BJ (cell line): ENCODE results near the gene BAIAP2. TPM values are rescaled to one million over a fixed set of nuclear protein-coding genes. Genes with fewer than 3 reads are reported as not detected.

ENCODE experiments used
- CTCF ChIA-PET: fragments of 350-600 bp; formaldehyde crosslinking; extraction: SDS; loops from one replicate; lab custom pipeline; 2021; ENCODE audit warnings: antibody characterized with exemption, inconsistent platforms; lab: Yijun Ruan, JAX
- POLR2A ChIA-PET: fragments of 300-600 bp; sonication (Branson Sonifier 250); formaldehyde crosslinking; extraction: SDS; loops from one replicate; lab custom pipeline; 2021; ENCODE audit warnings: antibody characterized with exemption; lab: Charles Lee
- DNase-seq: peaks from one replicate; pipeline ENCODE4 v3.0.0-alpha.2; 2011; ENCODE audit warnings: low read depth
- H3K27me3 ChIP-seq: 2 replicates; pipeline ENCODE4 v1.6.0; 2011; ENCODE audit warnings: low read length; ENCODE audit not compliant: control insufficient read depth, insufficient read depth
- H3K36me3 ChIP-seq: 2 replicates; pipeline ENCODE4 v1.5.1; 2011; ENCODE audit warnings: low read length; ENCODE audit not compliant: control insufficient read depth, insufficient read depth
- H3K4me3 ChIP-seq: 2 replicates; pipeline ENCODE4 v1.5.1; 2011; ENCODE audit warnings: low read depth, mild to moderate bottlenecking, control low read depth, low read length
- polyA plus RNA-seq: library from polyadenylated mRNA; depleted of rRNA; stranded (reverse); fragments of >200 nt; gene quantifications from 2 replicates; pipeline ENCODE4 v1.2.3, GENCODE V29; 2011
- TF ChIP-seq, protein P1 (sequence below): IDR thresholded peaks from 2 replicates; pipeline ENCODE4 v1.5.1; 2011; ENCODE audit warnings: low read depth, mild to moderate bottlenecking, control low read depth, inconsistent platforms, low read length, moderate library complexity; ENCODE audit not compliant: insufficient read depth

Gene BAIAP2
- polyA plus RNA-seq, 1 experiment: 12.1 TPM

DNA sequence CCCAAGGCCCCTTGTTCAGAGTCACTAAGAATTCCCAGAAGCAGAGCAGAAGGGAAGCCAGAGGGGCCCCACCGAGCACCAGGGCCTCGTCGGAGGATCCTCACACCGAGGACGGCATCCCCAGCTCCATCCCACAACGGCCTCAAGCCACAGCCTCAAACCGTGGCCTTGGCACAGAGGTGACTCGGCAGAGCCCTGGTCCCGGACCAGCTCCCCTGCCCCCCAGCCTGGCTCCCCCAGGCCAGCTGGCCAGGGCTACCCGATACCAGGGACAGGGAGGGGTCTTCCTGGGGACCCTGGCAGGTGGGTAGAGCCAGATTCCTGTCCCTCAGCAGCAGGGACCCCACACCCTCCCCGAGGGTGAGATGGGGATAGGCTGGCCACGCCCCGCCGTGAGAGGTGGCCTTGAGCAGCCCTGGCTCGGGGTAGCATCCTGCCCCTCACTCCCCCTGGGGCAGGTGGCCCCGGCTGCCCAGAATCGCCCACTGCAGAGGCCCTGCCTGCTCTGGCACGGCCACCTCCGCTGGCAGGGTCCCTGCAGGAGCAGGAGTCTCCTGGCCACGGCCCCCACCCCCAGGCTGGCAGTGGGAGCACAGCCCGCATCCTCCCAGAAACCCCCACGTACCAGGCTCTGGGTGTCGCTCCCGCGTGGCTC, 124.8 kb downstream of the BAIAP2 start:
- ChIA-PET CTCF (no interaction called here), POLR2A (no interaction called here)
- Histone ChIP-seq H3K27me3 (peaks cover 7% of the 10 kb centered on the region), H3K36me3 (no peaks in the 10 kb centered on the region), H3K4me3 (no peak overlapping the region)
- TF ChIP-seq, protein P1, sequence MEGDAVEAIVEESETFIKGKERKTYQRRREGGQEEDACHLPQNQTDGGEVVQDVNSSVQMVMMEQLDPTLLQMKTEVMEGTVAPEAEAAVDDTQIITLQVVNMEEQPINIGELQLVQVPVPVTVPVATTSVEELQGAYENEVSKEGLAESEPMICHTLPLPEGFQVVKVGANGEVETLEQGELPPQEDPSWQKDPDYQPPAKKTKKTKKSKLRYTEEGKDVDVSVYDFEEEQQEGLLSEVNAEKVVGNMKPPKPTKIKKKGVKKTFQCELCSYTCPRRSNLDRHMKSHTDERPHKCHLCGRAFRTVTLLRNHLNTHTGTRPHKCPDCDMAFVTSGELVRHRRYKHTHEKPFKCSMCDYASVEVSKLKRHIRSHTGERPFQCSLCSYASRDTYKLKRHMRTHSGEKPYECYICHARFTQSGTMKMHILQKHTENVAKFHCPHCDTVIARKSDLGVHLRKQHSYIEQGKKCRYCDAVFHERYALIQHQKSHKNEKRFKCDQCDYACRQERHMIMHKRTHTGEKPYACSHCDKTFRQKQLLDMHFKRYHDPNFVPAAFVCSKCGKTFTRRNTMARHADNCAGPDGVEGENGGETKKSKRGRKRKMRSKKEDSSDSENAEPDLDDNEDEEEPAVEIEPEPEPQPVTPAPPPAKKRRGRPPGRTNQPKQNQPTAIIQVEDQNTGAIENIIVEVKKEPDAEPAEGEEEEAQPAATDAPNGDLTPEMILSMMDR: no peak
- no peak for DNase-seq

GRCh38 chr17:81160306-81160705, 125.4 kb downstream of the BAIAP2 start:
- no peak overlapping the region for H3K4me3 ChIP-seq
- H3K36me3 ChIP-seq: no peaks in the 10 kb centered on the region
- DNase-seq: no peak
- peaks cover 7% of the 10 kb centered on the region for H3K27me3 ChIP-seq
- POLR2A ChIA-PET: no interaction called here
- CTCF ChIA-PET: no interaction called here
- TF ChIP-seq, protein P1: no peak

GRCh38 chr17:81160747-81161453, 125.9 kb downstream of the BAIAP2 start:
- TF ChIP-seq, protein P1: no peak

DNA sequence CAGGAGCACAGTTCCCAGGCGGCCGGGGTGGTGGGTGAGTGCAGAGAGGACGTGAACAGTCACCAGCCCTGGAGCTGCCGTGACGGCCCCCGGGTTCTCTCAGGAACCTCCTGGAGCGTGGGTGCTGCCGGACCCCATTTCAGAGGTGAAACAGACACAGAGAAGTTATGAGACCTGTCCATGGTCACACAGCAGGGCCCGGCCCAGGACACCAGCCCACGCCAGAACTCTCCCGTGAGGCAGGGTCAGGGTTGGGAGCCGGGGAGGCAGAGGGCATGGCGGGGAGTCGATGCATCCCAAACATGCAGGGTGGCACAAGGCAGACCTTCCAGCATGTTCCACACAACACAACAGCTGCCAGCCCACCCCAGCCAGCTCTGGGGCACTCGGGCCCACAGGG, 126.6 kb downstream of the BAIAP2 start:
- POLR2A ChIA-PET: no interaction called here
- CTCF ChIA-PET: interaction anchor here (0.7 kb wide), 1 partner anchor 39 kb away, joined by 6 read pairs; no protein-coding TSS in a partner anchor
- no peak for DNase-seq
- peaks cover 10% of the 10 kb centered on the region for H3K27me3 ChIP-seq
- TF ChIP-seq, protein P1: no peak
- no peak overlapping the region for H3K4me3 ChIP-seq
- no peaks in the 10 kb centered on the region for H3K36me3 ChIP-seq

More at GRCh38 chr17:81160747-81161453, 125.9 kb downstream of the BAIAP2 start:
- H3K27me3 ChIP-seq: peaks cover 9% of the 10 kb centered on the region
- H3K36me3 ChIP-seq: no peaks in the 10 kb centered on the region
- DNase-seq: no peak
- ChIA-PET CTCF (interaction anchor here (0.7 kb wide), 1 partner anchor 40 kb away, joined by 6 read pairs; no protein-coding TSS in a partner anchor), POLR2A (no interaction called here)
- no peak overlapping the region for H3K4me3 ChIP-seq

- POLR2A ChIA-PET: no interaction called here
- CTCF ChIA-PET: interaction anchor here (0.7 kb wide), 1 partner anchor 39 kb away, joined by 6 read pairs; no protein-coding TSS in a partner anchor
- DNase-seq: no peak
- TF ChIP-seq, protein P1: no peak
- Histone ChIP-seq H3K36me3 (no peaks in the 10 kb centered on the region), H3K4me3 (no peak overlapping the region), H3K27me3 (peaks cover 13% of the 10 kb centered on the region)
Measured at GRCh38 chr17:81161972-81162371, 127.0 kb downstream of the BAIAP2 start.
